ENCODE measurements around the gene HFE. TPM values are rescaled to one million over a fixed set of nuclear protein-coding genes. Genes with fewer than 3 reads are reported as not detected.
"Not testable (repeated sequence)": the region's sequence is repeated elsewhere in the genome, so short reads cannot be mapped to it uniquely, and the experiment has no call there.

Gene HFE
- total RNA-seq, 1 donor from 2014 or later: 0.13 TPM

- H3K4me1 Mint-ChIP-seq (ENCODE audit: low read depth): peaks cover under 1% of the 10 kb centered on the region
- no peak overlapping the region for H3K4me3 Mint-ChIP-seq
- peaks cover 14% of the 10 kb centered on the region for H3K27me3 Mint-ChIP-seq (ENCODE audit: insufficient read depth)
Observed at GRCh38 chr6:26071135-26071534, 16.1 kb upstream of the HFE start.

DNA sequence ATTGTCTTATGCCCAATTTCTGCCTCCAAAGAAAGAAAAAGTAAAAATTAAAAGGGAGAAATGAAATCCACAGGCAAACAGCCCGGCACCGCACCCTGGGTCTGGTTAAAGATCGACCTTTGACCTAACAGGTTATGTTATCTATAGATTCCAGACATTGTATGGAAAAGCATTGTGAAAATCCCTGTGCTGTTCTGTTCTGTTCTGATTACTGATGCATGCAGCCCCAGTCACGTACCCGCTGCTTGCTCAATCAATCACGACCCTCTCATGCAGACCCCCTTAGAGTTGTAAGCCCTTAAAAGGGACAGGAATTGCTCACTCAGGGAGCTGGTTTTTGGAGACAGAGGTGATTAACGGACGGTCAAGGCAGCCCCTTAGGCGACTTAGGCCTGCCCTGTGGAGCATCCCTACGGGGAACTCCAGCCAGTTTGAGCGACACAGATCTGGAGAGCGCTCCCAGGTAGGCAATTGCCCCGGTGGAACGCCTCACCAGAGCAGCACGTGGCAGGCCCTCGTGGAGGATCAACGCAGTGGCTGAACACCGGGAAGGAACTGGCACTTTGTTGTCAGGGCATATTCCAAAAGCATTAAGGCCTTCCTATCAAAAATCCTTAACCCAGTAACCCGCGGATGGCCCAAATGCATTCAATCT, 12.0 kb upstream of the HFE start:
- peaks cover 5% of the 10 kb centered on the region for H3K4me1 Mint-ChIP-seq (ENCODE audit: low read depth)
- DNase-seq (ENCODE audit: low spot score): no peak
- peaks cover 9% of the 10 kb centered on the region for H3K27me3 Mint-ChIP-seq (ENCODE audit: insufficient read depth)
- no peak overlapping the region for H3K4me3 Mint-ChIP-seq
- intact Hi-C loops (cut with micrococcal nuclease): no loop called here
- H3K9me3 Mint-ChIP-seq: no peaks in the 10 kb centered on the region
- no peaks in the 10 kb centered on the region for H3K36me3 Mint-ChIP-seq (ENCODE audit: low read depth)
- H3K27ac Mint-ChIP-seq: no peak overlapping the region

More at GRCh38 chr6:26071135-26071534, 16.1 kb upstream of the HFE start:
- DNase-seq (ENCODE audit: low spot score): no peak
- Mint-ChIP-seq H3K9me3 (no peaks in the 10 kb centered on the region), H3K27ac (no peak overlapping the region), H3K36me3 (ENCODE audit: low read depth) (no peaks in the 10 kb centered on the region)
- intact Hi-C loops (cut with micrococcal nuclease): no loop called here

- intact Hi-C loops (cut with micrococcal nuclease); H3K36me3 Mint-ChIP-seq (ENCODE audit: low read depth); DNase-seq (ENCODE audit: low spot score); H3K4me3 Mint-ChIP-seq; H3K4me1 Mint-ChIP-seq (ENCODE audit: low read depth); H3K27me3 Mint-ChIP-seq (ENCODE audit: insufficient read depth); H3K27ac Mint-ChIP-seq: not testable (repeated sequence)
- H3K9me3 Mint-ChIP-seq: peaks cover 14% of the 10 kb centered on the region
Observed at GRCh38 chr6:26078066-26078465, 9.2 kb upstream of the HFE start.

DNA sequence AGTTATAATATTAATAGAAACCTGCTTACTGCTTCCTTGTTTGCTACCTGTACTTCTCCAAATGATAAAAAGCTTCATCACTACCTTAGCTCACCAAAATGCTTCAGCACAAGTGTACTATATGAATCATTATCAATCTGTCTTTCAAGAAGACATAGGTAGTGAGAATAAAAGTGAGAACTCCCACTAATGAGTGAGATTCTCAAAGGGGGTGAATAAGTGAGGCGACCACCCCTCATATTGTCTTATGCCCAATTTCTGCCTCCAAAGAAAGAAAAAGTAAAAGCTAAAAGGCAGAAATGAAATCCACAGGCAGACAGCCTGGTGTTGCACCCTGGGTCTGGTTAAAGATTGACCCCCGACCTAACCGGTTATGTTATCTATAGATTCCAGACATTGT, 6.1 kb upstream of the HFE start:
- peaks cover 12% of the 10 kb centered on the region for H3K4me1 Mint-ChIP-seq (ENCODE audit: low read depth)
- intact Hi-C loops (cut with micrococcal nuclease); DNase-seq (ENCODE audit: low spot score): not testable (repeated sequence)

DNA sequence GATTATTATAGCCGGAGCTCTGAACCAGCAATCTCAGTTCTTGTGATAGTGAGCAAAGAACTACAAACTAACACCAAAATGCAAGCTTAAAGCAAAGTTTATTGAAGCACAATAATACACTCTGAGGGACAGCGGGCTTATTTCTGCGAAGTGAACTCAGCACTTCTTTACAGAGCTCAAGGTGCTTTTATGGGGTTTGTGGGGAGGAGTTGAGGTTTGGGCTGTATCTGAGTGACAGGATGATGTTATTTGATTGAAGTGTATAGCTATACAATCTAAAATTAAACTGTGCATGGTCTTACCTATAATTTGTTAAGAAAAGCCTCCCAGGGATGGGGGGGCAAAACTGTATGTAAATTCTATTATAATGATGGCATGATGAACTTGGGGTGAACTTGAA, 1.0 kb upstream of the HFE start:
- DNase-seq (ENCODE audit: low spot score): peak; percentile 48
- H3K4me1 Mint-ChIP-seq (ENCODE audit: low read depth): peaks cover 46% of the 10 kb centered on the region
- H3K4me3 Mint-ChIP-seq: peak overlapping the region; percentile 43
- H3K27ac Mint-ChIP-seq: no peak overlapping the region
- intact Hi-C loops (cut with micrococcal nuclease): loop anchor here (2.0 kb wide), 1 partner anchor 17 kb away; a partner anchor contains a TSS
- peaks cover 7% of the 10 kb centered on the region for H3K9me3 Mint-ChIP-seq
- no peaks in the 10 kb centered on the region for H3K27me3 Mint-ChIP-seq (ENCODE audit: insufficient read depth)
- H3K36me3 Mint-ChIP-seq (ENCODE audit: low read depth): peaks cover 6% of the 10 kb centered on the region

More for the DNA sequence above, 6.1 kb upstream of the HFE start:
- H3K4me3 Mint-ChIP-seq; H3K27me3 Mint-ChIP-seq (ENCODE audit: insufficient read depth); H3K27ac Mint-ChIP-seq; H3K36me3 Mint-ChIP-seq (ENCODE audit: low read depth): not testable (repeated sequence)
- H3K9me3 Mint-ChIP-seq: peaks cover 14% of the 10 kb centered on the region

DNA sequence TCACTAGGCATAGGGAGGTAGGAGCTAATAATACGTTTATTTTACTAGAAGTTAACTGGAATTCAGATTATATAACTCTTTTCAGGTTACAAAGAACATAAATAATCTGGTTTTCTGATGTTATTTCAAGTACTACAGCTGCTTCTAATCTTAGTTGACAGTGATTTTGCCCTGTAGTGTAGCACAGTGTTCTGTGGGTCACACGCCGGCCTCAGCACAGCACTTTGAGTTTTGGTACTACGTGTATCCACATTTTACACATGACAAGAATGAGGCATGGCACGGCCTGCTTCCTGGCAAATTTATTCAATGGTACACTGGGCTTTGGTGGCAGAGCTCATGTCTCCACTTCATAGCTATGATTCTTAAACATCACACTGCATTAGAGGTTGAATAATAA, 1.1 kb downstream of the HFE start:
- intact Hi-C loops (cut with micrococcal nuclease): no loop called here
- no peak for DNase-seq (ENCODE audit: low spot score)
- H3K4me3 Mint-ChIP-seq: peak overlapping the region; percentile 83
- no peaks in the 10 kb centered on the region for H3K9me3 Mint-ChIP-seq
- peaks cover 63% of the 10 kb centered on the region for H3K4me1 Mint-ChIP-seq (ENCODE audit: low read depth)
- H3K27ac Mint-ChIP-seq: peak overlapping the region; percentile 47
- no peaks in the 10 kb centered on the region for H3K27me3 Mint-ChIP-seq (ENCODE audit: insufficient read depth)
- H3K36me3 Mint-ChIP-seq (ENCODE audit: low read depth): peaks cover 6% of the 10 kb centered on the region

DNA sequence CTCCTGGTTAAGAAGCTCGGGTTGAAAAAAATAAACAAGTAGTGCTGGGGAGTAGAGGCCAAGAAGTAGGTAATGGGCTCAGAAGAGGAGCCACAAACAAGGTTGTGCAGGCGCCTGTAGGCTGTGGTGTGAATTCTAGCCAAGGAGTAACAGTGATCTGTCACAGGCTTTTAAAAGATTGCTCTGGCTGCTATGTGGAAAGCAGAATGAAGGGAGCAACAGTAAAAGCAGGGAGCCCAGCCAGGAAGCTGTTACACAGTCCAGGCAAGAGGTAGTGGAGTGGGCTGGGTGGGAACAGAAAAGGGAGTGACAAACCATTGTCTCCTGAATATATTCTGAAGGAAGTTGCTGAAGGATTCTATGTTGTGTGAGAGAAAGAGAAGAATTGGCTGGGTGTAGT, 2.0 kb downstream of the HFE start:
- Mint-ChIP-seq H3K27ac (no peak overlapping the region), H3K36me3 (ENCODE audit: low read depth) (peaks cover 6% of the 10 kb centered on the region), H3K4me3 (no peak overlapping the region), H3K27me3 (ENCODE audit: insufficient read depth) (no peaks in the 10 kb centered on the region), H3K4me1 (ENCODE audit: low read depth) (peaks cover 66% of the 10 kb centered on the region), H3K9me3 (no peaks in the 10 kb centered on the region)
- DNase-seq (ENCODE audit: low spot score): no peak
- intact Hi-C loops (cut with micrococcal nuclease): no loop called here

GRCh38 chr6:26092443-26092842, 5.2 kb downstream of the HFE start:
- DNase-seq (ENCODE audit: low spot score): no peak
- Mint-ChIP-seq H3K27ac (no peak overlapping the region), H3K9me3 (no peaks in the 10 kb centered on the region), H3K4me1 (ENCODE audit: low read depth) (peaks cover 54% of the 10 kb centered on the region), H3K36me3 (ENCODE audit: low read depth) (peaks cover 5% of the 10 kb centered on the region), H3K27me3 (ENCODE audit: insufficient read depth) (peaks cover 2% of the 10 kb centered on the region), H3K4me3 (no peak overlapping the region)
- intact Hi-C loops (cut with micrococcal nuclease): no loop called here

- intact Hi-C loops (cut with micrococcal nuclease): no loop called here
- Mint-ChIP-seq H3K36me3 (ENCODE audit: low read depth) (peaks cover 5% of the 10 kb centered on the region), H3K9me3 (no peaks in the 10 kb centered on the region), H3K27ac (no peak overlapping the region), H3K4me1 (ENCODE audit: low read depth) (peaks cover 42% of the 10 kb centered on the region), H3K4me3 (no peak overlapping the region), H3K27me3 (ENCODE audit: insufficient read depth) (peaks cover 11% of the 10 kb centered on the region)
- no peak for DNase-seq (ENCODE audit: low spot score)
Observed at GRCh38 chr6:26094036-26094435, 6.8 kb downstream of the HFE start.

DNA sequence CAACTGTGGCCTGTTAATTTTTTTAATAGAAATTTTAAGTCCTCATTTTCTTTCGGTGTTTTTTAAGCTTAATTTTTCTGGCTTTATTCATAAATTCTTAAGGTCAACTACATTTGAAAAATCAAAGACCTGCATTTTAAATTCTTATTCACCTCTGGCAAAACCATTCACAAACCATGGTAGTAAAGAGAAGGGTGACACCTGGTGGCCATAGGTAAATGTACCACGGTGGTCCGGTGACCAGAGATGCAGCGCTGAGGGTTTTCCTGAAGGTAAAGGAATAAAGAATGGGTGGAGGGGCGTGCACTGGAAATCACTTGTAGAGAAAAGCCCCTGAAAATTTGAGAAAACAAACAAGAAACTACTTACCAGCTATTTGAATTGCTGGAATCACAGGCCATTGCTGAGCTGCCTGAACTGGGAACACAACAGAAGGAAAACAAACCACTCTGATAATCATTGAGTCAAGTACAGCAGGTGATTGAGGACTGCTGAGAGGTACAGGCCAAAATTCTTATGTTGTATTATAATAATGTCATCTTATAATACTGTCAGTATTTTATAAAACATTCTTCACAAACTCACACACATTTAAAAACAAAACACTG, 10.1 kb downstream of the HFE start:
- no peaks in the 10 kb centered on the region for H3K9me3 Mint-ChIP-seq
- peak; percentile 49 for DNase-seq (ENCODE audit: low spot score)
- peaks cover 21% of the 10 kb centered on the region for H3K4me1 Mint-ChIP-seq (ENCODE audit: low read depth)
- no peak overlapping the region for H3K4me3 Mint-ChIP-seq
- H3K27ac Mint-ChIP-seq: no peak overlapping the region
- peaks cover 11% of the 10 kb centered on the region for H3K27me3 Mint-ChIP-seq (ENCODE audit: insufficient read depth)
- H3K36me3 Mint-ChIP-seq (ENCODE audit: low read depth): peaks cover 1% of the 10 kb centered on the region
- intact Hi-C loops (cut with micrococcal nuclease): loop anchor here (1.0 kb wide), 2 partner anchors 33 to 52 kb away; a partner anchor contains a TSS

DNA sequence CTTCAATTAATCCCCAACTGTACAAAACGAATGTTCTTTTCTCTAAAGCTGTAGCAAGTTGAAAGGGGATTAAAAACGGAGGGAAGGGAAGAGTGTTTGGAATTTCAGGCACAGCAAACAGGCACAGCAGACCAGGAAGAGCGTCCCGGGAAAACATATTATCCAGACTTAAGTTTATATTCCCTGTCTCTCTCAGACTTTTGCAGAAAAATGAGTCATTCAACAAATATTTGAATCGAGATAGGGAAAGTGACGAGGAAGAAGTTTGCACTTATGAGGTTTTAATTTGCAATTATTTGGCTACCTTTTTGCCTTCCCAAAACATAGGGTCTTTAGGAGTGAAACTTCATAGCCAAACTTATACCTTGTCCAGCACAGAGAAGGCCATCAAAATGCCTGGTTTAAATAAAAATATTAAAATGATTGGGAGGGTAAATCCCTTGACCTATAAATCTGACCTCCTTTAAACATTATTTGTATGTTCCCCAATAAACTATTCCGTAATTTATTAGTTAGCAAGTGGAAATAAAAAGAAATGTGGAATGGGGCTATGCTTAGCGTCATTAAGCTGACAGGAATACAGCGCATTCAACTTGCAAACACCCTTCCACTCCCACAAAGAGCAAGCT, 16.0 kb downstream of the HFE start:
- Mint-ChIP-seq H3K4me1 (ENCODE audit: low read depth) (peaks cover 25% of the 10 kb centered on the region), H3K4me3 (peak overlapping the region; percentile 90), H3K36me3 (ENCODE audit: low read depth) (no peaks in the 10 kb centered on the region), H3K27ac (peak overlapping the region; percentile 99), H3K9me3 (no peaks in the 10 kb centered on the region), H3K27me3 (ENCODE audit: insufficient read depth) (peaks cover 4% of the 10 kb centered on the region)
- intact Hi-C loops (cut with micrococcal nuclease): loop anchor here (1.0 to 5.0 kb wide), 7 partner anchors 16 to 1043 kb away; partner anchors contain the start of gene HFE
- no peak for DNase-seq (ENCODE audit: low spot score)

DNA sequence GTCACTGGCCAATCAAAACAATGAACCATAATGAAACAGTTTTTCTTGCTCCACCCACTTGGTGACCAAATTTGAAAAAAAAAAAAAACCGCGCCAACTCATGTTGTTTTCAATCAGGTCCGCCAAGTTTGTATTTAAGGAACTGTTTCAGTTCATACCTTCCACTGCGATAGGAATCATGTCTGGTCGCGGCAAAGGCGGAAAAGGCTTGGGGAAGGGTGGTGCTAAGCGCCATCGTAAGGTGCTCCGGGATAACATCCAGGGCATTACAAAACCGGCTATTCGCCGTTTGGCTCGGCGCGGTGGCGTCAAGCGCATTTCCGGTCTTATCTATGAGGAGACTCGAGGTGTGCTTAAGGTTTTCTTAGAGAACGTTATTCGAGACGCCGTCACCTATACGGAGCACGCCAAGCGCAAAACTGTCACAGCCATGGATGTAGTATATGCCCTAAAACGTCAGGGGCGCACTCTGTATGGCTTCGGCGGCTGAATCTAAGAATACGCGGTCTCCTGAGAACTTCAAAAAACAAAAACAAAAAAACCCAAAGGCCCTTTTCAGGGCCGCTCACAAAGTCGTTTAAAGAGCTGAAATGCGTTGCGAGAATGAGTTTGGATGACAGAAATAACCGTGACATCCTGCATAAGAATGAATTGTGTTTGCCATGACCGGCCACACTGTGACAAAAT, 16.7 kb downstream of the HFE start:
- Mint-ChIP-seq H3K4me1 (ENCODE audit: low read depth) (peaks cover 25% of the 10 kb centered on the region), H3K27me3 (ENCODE audit: insufficient read depth) (peaks cover 2% of the 10 kb centered on the region), H3K27ac (peak overlapping the region; percentile 99), H3K36me3 (ENCODE audit: low read depth) (no peaks in the 10 kb centered on the region), H3K9me3 (no peaks in the 10 kb centered on the region), H3K4me3 (peak overlapping the region; percentile 90)
- peak; percentile 90 for DNase-seq (ENCODE audit: low spot score)
- intact Hi-C loops (cut with micrococcal nuclease): loop anchor here (1.0 to 5.0 kb wide), 8 partner anchors 17 to 1042 kb away; partner anchors contain the start of gene HFE

Measured in activated T-helper 1 cell treated with anti-CD3 and anti-CD28 coated beads, Interleukin-12 subunit alpha, Interleukin-12 subunit beta, Interleukin-2, Interleukin-4 antibody, amounts not matched to agents 30 ng/mL and 10 ng/mL and 1 ng/mL, durations not matched to agents 14 hours and 24 hours and 36 hours (primary cell).